Brain microvascular endothelial cell (primary cell): Measurements from ENCODE around the gene OR5H15.
"Not testable (repeated sequence)": the region's sequence is repeated elsewhere in the genome, so short reads cannot be mapped to it uniquely, and the experiment has no call there.

ENCODE experiments used
- DNase-seq: peaks from one replicate; pipeline ENCODE4 v3.0.0-alpha.2; 2020
- H3K27ac ChIP-seq: fragments of 250-450 bp; sonication (Bioruptor Pico); 2 replicates; pipeline ENCODE4 v1.5.1; 2020; ENCODE audit warnings: mild to moderate bottlenecking, moderate library complexity
- H3K27me3 ChIP-seq: fragments of 250-450 bp; sonication (Bioruptor Pico); replicated peaks from 2 replicates; pipeline ENCODE4 v1.5.1; 2020; ENCODE audit warnings: mild to moderate bottlenecking
- H3K36me3 ChIP-seq: fragments of 250-450 bp; sonication (Bioruptor Pico); replicated peaks from 2 replicates; pipeline ENCODE4 v1.5.1; 2020; ENCODE audit warnings: mild to moderate bottlenecking
- H3K4me3 ChIP-seq: 2 replicates; pipeline ENCODE4 v1.5.1; 2011; ENCODE audit warnings: low read depth, mild to moderate bottlenecking, control low read depth, low read length, moderate library complexity
- in situ Hi-C: cut with HindIII; loops from 2 replicates; pipeline ENCODE4 v1.10.0; 2017; ENCODE audit warnings: low sequenced_read_pairs, low pct_ligation_motif_present
- TF ChIP-seq, protein P1 (sequence below): IDR thresholded peaks from 2 replicates; pipeline ENCODE4 v1.5.1; 2011; ENCODE audit warnings: low read depth, mild to moderate bottlenecking, moderate library complexity, low read length, control low read depth, inconsistent platforms; ENCODE audit errors: missing control alignments

The OR5H15 gene

DNA sequence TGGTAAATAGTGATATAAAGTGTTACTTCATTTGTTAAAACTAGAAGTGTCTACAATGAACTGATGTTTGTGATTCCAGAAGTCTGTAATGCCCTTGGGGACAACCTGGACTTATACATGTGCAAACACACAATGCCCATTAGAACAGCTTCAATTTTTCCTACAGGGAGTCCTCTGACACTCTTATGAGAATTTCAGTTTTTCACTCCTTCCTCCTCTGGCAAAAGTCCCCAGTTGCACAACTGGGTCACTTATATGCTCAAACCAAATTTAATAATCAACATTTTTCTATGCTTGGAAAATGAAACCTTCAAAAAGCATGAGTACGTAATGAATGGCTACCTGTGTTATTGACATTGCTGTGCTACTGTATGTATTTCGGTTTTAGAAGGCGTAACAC, at the start of gene OR5H15:
OR5H15 (plus strand) TSS at position 301 of the 400 bp plus-strand sequence. CDS start 2,004 bp downstream, outside the sequence.
- TF ChIP-seq, protein P1, sequence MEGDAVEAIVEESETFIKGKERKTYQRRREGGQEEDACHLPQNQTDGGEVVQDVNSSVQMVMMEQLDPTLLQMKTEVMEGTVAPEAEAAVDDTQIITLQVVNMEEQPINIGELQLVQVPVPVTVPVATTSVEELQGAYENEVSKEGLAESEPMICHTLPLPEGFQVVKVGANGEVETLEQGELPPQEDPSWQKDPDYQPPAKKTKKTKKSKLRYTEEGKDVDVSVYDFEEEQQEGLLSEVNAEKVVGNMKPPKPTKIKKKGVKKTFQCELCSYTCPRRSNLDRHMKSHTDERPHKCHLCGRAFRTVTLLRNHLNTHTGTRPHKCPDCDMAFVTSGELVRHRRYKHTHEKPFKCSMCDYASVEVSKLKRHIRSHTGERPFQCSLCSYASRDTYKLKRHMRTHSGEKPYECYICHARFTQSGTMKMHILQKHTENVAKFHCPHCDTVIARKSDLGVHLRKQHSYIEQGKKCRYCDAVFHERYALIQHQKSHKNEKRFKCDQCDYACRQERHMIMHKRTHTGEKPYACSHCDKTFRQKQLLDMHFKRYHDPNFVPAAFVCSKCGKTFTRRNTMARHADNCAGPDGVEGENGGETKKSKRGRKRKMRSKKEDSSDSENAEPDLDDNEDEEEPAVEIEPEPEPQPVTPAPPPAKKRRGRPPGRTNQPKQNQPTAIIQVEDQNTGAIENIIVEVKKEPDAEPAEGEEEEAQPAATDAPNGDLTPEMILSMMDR, result no peak
- Histone ChIP-seq H3K4me3 (no peak within 1 kb of the TSS), H3K36me3 (no peaks in the 10 kb centered on the region), H3K27me3 (no peaks in the 10 kb centered on the region), H3K27ac (no peak within 1 kb of the TSS)
- no peak for DNase-seq
- in situ Hi-C loops, result no loop called here

DNA sequence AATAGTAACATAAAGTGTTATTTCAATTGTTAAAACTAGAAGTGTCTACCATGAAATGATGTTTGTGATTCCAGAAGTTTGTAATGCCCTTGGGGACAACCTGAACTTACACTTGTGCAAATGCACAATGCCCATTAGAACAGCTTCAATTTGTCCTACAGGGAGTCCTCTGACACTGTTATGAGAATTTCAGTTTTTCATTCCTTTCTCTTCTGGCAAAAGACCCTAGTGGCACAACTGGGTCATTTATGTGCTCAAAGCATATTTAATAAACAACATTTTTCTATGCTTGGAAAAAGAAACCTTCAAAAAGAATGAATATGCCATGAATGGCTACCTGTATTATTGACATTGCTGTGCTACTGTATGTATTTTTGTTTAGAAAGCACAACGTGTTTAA, 36.1 kb upstream of the OR5H15 start, which contains the start of gene OR5H1:
OR5H1 (plus strand) TSS at position 301 of the 400 bp plus-strand sequence. CDS start 1,977 bp downstream, outside the sequence.
- in situ Hi-C loops, result no loop called here
- H3K27me3 ChIP-seq, result no peaks in the 10 kb centered on the region
- no peaks in the 10 kb centered on the region for H3K36me3 ChIP-seq
- H3K4me3 ChIP-seq, result no peak within 1 kb of the TSS
- no peak for DNase-seq
- H3K27ac ChIP-seq, result no peak within 1 kb of the TSS
- TF ChIP-seq, protein P1, result no peak

DNA sequence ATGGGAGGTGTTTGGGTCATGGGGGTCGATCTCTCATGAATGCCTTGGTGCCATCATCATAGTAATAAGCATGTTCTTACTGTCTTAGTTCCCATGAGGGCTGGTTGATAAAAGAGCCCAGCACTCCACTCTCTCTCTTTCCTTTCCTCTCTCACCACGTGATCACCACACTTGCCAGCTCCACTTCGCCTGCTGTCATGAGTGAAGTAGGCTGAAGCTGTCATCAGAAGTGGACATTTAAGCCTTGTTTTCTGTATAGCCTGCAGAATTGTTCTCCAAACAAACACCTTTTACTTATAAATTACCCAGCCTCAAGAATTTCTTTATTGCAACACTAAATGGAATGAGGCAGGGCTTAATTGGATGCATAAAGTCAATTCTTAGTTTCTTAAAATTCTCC, 29.9 kb upstream of the OR5H15 start:
- Histone ChIP-seq H3K27ac (no peak overlapping the region), H3K36me3 (no peaks in the 10 kb centered on the region), H3K27me3 (no peaks in the 10 kb centered on the region), H3K4me3 (no peak overlapping the region)
- DNase-seq, result no peak
- TF ChIP-seq, protein P1, result no peak
- in situ Hi-C loops, result no loop called here

DNA sequence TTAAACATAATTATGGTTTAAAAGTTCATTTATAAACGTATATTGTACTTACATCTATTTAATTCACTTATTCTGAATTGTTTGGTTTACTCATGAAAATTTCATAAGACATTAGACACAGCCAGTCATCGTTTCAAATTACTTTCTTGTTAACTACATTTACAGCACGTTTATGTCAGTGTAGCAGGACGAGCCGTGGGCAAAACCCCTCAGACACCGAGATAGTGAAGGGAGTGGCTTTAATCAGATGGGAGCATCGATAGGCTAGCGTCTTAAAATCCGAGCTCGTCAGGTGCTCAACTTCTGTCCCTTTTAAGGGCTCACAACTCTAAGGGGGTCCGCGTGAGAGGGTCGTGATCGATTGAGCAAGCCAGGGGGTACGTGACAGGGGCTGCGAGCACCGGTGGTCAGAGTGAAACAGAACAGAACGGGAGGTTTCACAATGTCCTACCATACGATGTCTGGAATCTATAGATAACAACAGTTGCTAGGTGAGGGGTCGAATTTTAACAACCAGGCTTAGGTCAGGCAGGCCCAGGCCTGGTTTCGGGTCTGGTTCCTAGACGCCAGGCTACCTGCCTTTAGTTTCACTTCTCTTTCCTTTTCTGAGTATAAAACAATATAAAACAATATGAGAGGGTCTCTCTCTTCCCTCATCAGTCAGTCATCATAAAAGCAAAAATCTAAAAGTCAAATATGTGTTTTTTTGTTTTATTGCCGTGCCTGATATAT, 28.5 kb upstream of the OR5H15 start:
- H3K27me3 ChIP-seq, H3K4me3 ChIP-seq, H3K27ac ChIP-seq, DNase-seq, in situ Hi-C loops, H3K36me3 ChIP-seq: not testable (repeated sequence)

DNA sequence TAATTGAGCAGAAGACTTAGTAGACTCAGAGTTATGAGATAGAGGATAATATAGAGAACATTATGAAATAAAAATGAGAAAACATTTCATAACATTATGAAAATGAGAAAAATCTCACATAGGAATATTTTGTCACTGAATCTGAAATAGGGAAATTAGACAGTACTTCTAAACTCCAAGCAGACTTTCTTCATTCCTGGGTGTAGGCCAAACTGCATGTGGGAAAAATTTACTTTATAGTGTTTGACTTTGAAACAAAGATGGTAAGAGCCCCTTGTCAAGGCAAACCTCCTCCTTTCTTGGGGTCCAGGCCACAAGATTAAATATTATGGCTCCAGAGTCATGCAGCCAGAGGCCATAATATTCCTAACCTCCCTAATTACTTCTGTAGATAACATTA, 26.0 kb upstream of the OR5H15 start:
- TF ChIP-seq, protein P1, result no peak
- DNase-seq, result no peak
- H3K36me3 ChIP-seq, result no peaks in the 10 kb centered on the region
- no peaks in the 10 kb centered on the region for H3K27me3 ChIP-seq
- no peak overlapping the region for H3K27ac ChIP-seq
- in situ Hi-C loops, result no loop called here
- no peak overlapping the region for H3K4me3 ChIP-seq

DNA sequence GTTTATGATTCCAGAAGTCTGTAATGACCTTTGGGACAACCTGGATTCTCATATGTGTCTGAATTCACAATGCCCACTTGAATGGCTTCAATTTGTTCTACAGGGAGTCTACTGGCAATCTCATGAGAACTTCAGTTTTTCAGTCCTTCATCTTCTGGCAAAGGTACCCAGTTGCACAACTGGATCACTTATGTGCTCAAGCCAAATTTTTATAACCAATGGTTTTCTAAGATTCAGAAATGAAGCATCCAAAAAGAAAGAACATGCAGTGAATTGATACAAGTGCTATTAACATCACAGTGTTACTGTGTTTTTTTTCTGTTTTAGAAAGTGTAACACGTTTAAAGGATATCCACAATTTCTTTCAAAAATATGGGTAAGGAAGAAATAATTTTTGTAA, 19.3 kb upstream of the OR5H15 start, which contains the start of gene OR5H14:
OR5H14 (plus strand) TSS at position 301 of the 400 bp plus-strand sequence. CDS start 1,907 bp downstream, outside the sequence.
- in situ Hi-C loops, result no loop called here
- TF ChIP-seq, protein P1, result no peak
- no peak within 1 kb of the TSS for H3K4me3 ChIP-seq

More for the DNA sequence above, 19.3 kb upstream of the OR5H15 start, which contains the start of gene OR5H14:
- Histone ChIP-seq H3K27me3 (no peaks in the 10 kb centered on the region), H3K27ac (no peak within 1 kb of the TSS), H3K36me3 (no peaks in the 10 kb centered on the region)
- no peak for DNase-seq
